HG03460 (cell line): ENCODE results near the gene GNG14.
"Not testable (repeated sequence)": the region's sequence is repeated elsewhere in the genome, so short reads cannot be mapped to it uniquely, and the experiment has no call there.

ENCODE experiments used
- ATAC-seq: cut with Tn5 transposase; IDR thresholded peaks from one replicate; pipeline ENCODE4 v1.9.1; 2021; ENCODE audit not compliant: unreplicated experiment

The GNG14 gene

DNA sequence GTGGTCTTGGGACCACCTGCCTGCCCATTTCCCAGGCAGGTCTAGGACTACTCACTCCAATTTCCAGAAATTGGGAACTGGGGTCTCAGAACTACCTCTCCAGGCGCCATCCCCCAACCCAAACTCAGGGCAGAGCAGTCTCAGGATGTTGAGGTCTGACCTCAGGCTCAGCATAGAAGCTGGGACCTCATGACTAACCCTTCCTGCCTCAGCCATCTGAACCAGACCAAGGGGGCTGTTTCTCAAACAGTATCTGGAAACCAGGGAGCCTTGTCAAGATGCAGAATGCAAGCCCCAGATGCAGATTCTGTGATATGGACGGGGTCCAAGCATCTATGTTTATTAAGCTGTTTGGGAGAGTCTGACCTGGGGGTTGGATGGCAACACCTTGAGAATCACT is 7.3 kb downstream of the GNG14 start:
- ATAC-seq: no peak

DNA sequence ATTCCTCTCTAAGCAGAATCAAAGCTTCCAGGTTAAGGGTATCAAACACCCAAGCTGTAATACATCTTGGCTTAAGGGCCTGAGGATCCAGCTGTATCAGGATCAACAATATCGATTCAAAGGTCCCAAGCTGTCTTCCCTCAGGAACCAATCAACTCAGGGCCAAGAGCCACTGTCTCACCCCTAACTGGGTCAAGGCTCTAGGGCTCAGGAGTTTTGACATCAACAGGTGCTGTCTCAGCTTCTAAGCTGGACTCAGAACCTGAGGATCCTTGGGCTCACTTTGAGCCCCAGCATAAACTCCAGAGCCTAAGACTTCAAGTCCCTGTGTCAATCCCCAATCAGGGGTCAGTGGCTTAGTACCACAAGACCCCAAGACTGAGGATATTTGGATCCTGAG is 7.7 kb downstream of the GNG14 start:
- no peak for ATAC-seq

GRCh38 chr19:12695997-12696365 is 8.2 kb downstream of the GNG14 start:
- no peak for ATAC-seq

DNA sequence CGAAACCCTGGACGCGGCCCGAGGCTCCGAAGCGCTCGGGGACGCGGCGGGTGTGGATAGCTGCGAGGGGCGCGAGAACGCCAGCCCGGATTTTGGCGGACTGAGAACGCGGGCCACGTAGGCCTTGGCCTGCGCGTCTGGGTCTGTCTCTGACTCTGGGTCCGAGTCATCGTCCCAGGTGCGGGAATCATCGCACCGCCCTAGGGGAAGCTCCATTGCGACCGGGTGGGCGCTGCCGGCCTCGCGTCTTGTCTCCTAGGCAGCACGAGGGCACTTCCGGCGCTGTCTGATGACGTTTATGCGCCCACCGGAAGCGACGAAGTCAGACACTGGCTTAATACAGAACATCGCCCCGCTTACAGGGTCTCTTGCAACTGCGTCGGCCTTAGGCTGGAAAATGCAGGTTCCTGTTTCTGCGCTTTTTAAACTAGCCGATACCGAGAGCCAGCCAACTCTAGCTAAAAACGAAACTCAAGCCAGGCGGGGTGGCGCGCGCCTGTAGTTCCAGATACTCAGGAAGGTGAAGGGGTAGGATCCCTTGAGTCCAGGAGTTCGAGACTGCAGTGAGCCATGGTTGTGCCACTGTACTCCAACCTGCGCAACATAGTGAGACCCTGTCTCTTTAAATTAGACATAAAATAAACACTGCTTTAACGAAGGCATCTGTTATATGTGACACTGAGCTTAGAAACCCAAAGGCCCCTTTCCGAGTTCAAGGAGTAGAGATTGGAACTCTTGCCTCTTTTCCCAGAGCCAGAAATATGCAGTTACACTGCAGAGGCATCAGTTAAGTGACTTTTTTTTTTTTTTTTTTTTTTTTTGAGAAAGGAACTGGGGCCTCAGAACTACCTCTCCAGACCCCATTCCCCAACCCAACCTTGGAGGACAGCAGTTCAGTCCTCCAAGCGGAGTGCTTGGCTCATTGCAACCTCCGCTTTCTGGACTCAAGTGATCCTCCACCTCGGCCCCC is 8.9 kb downstream of the GNG14 start, which contains the start of gene FBXW9:
TSS of gene FBXW9 (minus strand) at position 266 of the 970 bp plus-strand sequence. CDS start at position 216, 50 bp downstream.
- ATAC-seq: peak; percentile 79

DNA sequence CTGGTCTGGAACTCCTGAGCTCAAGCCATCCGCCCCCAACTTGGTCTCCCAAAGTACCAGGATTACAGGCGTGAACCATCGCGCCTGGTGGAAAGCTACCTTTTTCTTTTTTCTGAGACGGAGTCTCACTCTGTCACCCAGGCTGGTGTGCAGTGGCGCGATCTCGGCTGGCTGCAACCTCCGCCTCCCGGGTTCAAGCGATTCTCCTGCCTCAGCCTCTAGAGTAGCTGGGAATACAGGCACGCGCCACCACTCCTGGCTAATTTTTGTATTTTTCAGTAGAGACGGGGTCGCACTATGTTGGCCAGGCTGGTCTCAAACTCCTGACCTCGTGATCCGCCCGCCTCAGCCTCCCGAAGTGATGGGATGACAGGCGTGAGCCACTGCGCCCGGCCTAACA is 9.6 kb downstream of the GNG14 start:
- ATAC-seq: not testable (repeated sequence)

DNA sequence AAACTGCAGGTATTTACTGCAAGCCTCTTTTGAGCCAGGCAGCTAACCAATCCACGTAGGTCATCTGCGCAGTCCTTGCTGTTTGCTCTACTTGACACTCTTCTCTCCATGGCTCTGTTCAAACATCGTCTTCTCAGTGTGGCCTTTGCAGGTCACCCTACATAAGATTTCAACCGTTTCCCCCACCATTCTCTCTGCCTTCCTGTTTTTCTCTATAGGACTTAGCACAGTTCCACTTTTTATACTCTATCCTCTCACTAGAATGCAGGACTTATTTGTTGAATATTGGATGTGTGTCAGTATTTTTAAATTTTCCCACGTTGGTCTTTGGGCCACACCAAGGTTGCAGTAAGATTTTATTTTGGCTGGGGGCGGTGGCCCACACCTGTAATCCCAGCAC is 10.3 kb downstream of the GNG14 start:
- ATAC-seq: no peak

DNA sequence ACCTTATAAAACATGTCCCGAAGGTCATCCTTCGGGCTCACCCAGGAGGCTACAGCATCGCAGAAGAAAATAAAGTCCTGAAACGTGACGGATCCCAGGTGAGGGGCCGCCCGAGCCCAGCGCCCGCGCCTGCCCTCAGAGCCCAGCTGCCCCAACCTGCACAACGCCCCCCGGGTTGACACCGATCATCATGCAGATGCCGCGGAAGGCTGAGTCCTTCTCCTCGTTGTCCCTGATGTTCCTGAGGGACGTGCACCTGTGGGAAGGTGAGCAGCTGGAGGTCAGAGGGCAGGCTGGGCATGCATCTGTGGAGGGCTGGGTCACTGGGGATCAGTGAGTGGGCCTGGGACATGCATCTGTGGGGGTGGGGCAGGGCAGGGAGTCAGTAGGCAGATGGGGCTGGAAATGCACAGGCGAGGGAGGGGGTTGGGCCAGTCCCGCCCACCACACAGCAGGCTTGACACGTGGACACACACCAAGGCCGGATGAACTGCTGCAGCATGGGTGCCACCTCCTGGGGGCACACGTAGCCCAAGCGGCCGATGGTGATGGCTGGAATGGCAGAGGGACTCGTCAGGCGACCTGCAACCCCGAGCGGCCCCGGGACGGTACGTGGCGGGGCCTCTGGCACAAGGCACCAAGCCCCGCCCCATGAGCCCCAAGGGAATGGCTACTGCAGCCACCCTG is 13.9 kb downstream of the GNG14 start:
- ATAC-seq: no peak

GRCh38 chr19:12703046-12703445 is 15.2 kb downstream of the GNG14 start:
- ATAC-seq: no peak

DNA sequence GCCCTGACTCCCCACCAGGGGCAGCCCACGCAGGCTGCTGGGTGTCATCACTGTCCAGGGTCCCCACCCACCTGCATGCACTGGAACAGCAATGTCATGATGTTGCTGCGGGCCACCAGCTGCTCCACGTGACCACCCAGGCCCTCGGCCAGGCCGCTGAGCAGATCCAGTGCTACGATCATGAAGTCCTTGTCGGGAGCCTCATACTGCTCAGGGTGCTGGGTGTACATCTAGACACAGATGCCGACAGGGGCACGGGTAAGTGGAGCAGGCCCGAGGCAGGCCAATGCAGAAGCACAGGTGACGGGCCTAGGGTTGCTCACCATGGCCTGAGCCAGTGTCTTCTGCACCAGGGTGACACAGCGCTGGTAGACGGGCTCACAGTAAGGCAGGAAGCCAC is 17.4 kb downstream of the GNG14 start:
- ATAC-seq: no peak

DNA sequence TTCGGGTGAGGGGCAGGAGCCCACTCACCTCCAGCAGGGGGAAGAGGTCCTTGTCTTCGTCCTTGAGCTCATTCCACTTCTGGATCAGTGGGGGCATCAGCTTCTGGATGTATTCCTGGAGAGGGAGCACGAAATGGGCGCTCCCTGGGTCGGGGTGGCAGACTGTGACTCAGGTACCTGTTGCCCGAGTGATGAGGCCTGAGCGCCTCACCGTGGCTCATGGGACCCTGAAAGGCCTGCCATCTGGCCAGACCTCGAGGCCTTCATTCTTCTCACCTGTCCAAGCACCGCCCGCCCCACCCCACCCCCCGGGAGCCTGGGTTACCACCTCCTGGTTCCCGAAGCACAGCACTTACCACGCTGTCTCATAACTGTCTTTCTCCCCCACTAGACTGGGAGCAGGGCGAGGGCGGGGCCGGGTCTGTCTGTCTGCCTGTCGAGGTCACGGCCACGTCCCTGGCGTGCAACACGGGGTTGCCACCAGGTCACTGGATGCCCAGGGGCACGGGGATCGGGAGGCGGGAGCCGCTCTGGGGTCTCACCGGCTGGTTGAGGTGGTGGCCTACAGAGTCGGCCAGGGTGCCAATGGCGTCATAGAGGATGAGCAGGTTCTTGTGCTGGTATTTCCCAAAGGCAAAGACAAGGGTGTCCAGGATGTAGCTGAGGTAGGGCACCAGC is 18.0 kb downstream of the GNG14 start:
- no peak for ATAC-seq

- ATAC-seq: no peak
Observed at GRCh38 chr19:12706332-12706718, 18.5 kb downstream of the GNG14 start.

DNA sequence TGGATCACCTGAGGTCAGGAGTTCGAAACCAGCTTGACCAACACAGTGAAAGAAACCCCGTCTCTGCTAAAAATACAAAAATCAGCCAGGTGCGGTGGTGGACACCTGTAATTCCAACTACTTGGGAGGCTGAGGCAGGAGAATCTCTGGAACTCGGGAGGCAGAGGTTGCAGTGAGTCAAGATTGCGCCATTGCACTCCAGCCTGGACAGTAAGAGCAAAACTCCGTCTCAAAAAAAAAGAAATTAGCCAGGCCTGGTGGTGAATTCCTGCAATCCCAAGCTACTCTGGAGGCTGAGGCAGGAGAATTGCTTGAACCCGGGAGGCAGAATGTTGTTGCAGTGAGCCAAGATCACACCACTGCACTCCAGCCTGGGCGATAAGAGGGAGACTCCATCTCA is 20.8 kb downstream of the GNG14 start:
- ATAC-seq: no peak

DNA sequence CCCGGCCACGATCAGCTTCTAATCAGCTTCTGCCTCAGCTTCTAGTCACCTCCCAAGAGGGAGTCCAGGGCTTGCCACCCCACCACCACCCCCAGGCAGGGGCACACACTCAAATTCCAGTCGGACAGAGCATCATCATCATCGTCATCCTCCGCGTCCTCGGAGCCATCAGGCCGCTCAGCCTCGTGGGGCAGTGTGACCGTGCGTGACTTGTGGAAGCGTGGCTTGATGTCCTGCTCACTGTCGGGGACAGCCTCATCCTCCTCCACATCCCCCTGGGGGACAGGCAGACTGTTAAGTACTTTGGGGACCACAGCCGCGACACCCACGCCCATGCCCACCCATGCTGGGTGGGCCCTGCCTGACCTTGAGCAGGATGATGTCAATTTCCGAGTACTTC is 23.4 kb downstream of the GNG14 start:
- ATAC-seq: no peak

DNA sequence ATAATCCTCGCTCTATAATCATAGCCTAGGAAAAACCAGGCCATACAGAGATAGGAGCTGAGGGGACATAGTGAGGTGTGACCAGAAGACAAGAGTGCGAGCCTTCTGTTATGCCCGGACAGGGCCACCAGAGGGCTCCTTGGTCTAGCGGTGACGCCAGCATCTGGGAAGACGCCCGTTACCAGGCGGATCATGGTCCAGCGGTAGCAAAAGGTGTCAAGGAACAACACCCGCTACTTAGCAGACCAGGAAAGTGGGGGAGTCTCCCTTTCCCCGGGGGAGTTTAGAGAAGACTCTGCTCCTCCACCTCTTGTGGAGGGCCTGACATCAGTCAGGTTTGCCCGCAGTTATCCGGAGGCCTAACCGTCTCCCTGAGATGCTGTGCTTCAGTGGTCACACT is 24.3 kb downstream of the GNG14 start:
- ATAC-seq: not testable (repeated sequence)

GRCh38 chr19:12713304-12713703 is 25.5 kb downstream of the GNG14 start:
- ATAC-seq: not testable (repeated sequence)

DNA sequence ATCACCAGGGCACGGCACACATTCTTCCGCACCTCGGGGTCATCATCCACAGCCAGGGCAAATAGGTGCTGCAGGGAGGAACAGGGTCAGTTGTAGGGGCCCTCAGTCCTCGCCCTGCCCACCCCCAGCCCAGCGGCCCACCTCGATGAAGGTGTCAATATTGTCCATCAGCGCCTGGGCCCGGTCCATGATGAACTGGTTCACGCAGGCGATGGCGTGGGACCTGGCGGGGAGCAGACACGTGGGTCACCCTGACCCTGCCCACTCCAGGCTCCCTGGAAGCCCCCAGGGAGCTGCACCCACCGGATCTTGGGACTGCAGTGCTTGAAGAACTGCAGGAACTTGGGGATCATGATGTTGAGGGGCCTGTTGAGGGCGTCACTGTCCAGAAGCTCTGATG is 27.3 kb downstream of the GNG14 start:
- no peak for ATAC-seq

- ATAC-seq: no peak
Observed at GRCh38 chr19:12715929-12716328, 28.1 kb downstream of the GNG14 start.

GRCh38 chr19:12720296-12720695 is 32.5 kb downstream of the GNG14 start:
- no peak for ATAC-seq

DNA sequence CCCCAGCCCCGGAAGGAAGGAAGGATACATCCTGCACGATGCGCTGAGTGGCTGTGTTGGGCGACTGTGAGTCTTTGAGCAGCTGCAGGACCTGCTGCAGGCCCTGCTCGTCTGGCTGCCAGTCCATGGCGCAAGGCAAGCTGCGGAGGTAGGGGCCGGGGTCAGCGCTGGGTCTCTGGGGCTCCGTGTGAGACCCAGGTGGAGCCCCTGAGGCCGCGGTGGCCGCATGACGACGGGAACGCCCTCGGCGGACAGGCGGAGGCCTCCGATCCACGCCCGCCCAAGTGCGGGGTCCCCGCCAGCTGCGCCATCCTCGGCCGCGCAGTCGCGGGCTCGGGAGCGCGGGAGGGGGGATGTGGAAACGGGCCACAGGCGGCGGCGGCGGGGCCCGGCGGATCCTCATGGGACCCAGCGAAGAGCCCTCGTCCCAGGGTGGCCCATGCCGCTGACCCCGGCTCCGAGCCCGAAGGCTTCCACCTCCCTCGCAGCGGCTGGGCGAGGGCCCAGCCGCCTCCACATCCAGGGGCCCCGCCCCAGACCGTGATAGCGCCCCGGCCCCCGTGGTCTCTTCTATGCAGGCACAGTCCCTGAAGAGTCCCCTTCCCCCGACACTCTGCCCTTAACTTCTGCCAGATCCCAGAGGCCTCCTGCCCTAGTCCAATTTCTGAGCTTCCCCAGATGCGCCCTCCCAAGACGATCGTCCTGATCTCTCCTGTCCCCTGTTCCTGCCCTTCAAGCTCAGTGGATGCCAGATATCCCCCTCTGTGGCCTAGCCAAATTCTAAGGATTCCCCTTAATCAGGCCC is 33.3 kb downstream of the GNG14 start:
- no peak for ATAC-seq

GRCh38 chr19:12721656-12722565 is 34.1 kb downstream of the GNG14 start:
- peak; percentile 32 for ATAC-seq
